T47D (cell line): ENCODE data around the gene OCLN.
"Not testable (repeated sequence)": the region's sequence is repeated elsewhere in the genome, so short reads cannot be mapped to it uniquely, and the experiment has no call there.

Experiments used
- DNase-seq, 2 experiments: peaks; one replicate each; pipeline versions ENCODE4 v3.0.0 to v3.0.0-alpha.2; 2011 to 2012; ENCODE audit warnings: low read depth in 1 of 2, low spot score in 1 of 2
- JUND ChIP-seq: IDR thresholded peaks from 2 replicates; pipeline ENCODE4 v1.6.1; 2012; ENCODE audit warnings: low read depth
- in situ Hi-C: cut with HindIII; loops from 2 replicates; pipeline ENCODE4 v1.10.0; 2016; ENCODE audit warnings: low sequenced_read_pairs, low pct_unique_long_range_greater_than_20kb

Gene OCLN

GRCh38 chr5:69497006-69497520, 4.5 kb downstream of the OCLN start:
- TF ChIP-seq JUND: no peak
- in situ Hi-C loops: no loop called here
- DNase-seq: no peak

GRCh38 chr5:69498384-69498783, 5.8 kb downstream of the OCLN start:
- in situ Hi-C loops: no loop called here
- no peak for TF ChIP-seq JUND
- DNase-seq: no peak

- peak in 1 of 2 experiments; percentile 29 for DNase-seq
- in situ Hi-C loops: no loop called here
- no peak for TF ChIP-seq JUND
Observed at GRCh38 chr5:69502367-69502766, 9.8 kb downstream of the OCLN start.

GRCh38 chr5:69502767-69503488, 10.3 kb downstream of the OCLN start:
- DNase-seq: no peak
- in situ Hi-C loops: no loop called here
- no peak for TF ChIP-seq JUND

GRCh38 chr5:69504036-69504435, 11.4 kb downstream of the OCLN start:
- no peak for DNase-seq
- in situ Hi-C loops: no loop called here
- TF ChIP-seq JUND: no peak

GRCh38 chr5:69505306-69505705, 12.7 kb downstream of the OCLN start:
- TF ChIP-seq JUND: no peak
- in situ Hi-C loops: no loop called here
- DNase-seq: no peak

- DNase-seq: no peak
- no peak for TF ChIP-seq JUND
- in situ Hi-C loops: no loop called here
Observed at GRCh38 chr5:69509212-69509611, 16.6 kb downstream of the OCLN start.

- no peak for TF ChIP-seq JUND
- no peak for DNase-seq
- in situ Hi-C loops: no loop called here
Observed at GRCh38 chr5:69510694-69511093, 18.1 kb downstream of the OCLN start.

- no peak for TF ChIP-seq JUND
- in situ Hi-C loops: no loop called here
- no peak for DNase-seq
Observed at GRCh38 chr5:69512740-69513260, 20.2 kb downstream of the OCLN start.

GRCh38 chr5:69515570-69515969, 23.0 kb downstream of the OCLN start:
- DNase-seq, in situ Hi-C loops: not testable (repeated sequence)

GRCh38 chr5:69516769-69517168, 24.2 kb downstream of the OCLN start:
- TF ChIP-seq JUND: no peak
- in situ Hi-C loops: no loop called here
- DNase-seq: no peak

GRCh38 chr5:69517763-69518212, 25.2 kb downstream of the OCLN start:
- in situ Hi-C loops: no loop called here
- TF ChIP-seq JUND: no peak
- peak; percentile 31 to 70 for DNase-seq

- in situ Hi-C loops: no loop called here
- no peak for DNase-seq
- no peak for TF ChIP-seq JUND
Observed at GRCh38 chr5:69519285-69519684, 26.7 kb downstream of the OCLN start.
